Posterior vena cava (tissue), 2 donors: ENCODE results near the gene LDB2. TPM values are rescaled to one million over a fixed set of nuclear protein-coding genes. Genes with fewer than 3 reads are reported as not detected.

ENCODE experiments used
- DNase-seq: peaks from one replicate; pipeline ENCODE4 v3.0.0-alpha.2; 2020; ENCODE audit warnings: low spot score
- intact Hi-C, 2 donors: fragments of 100-400 bp; cut with DNase I; formaldehyde crosslinking; loops; one replicate each; pipeline versions ENCODE4 v1.14.1 to v1.14.2; 2022 to 2023
- total RNA-seq, 2 donors: library from RNA; stranded (reverse); fragmentation: NEBNext Ultra II Directional; extraction: Animal tissue kit (Norgen Biotek cat#: 25700); gene quantifications; one replicate each; pipeline ENCODE4 v1.2.1, GENCODE V29; 2021
- donor health status: DM: yes; HTN: yes; CAD: no.
- donor health status: DM: yes; HTN: yes; CAD: no.

Gene LDB2
- total RNA-seq, 2 donors from 2014 or later = 50.5 to 52.3 TPM

GRCh38 chr4:16676230-16676770 lies 222.1 kb downstream of the LDB2 start:
- DNase-seq = no peak
- intact Hi-C loops = no loop called here

GRCh38 chr4:16674082-16674481 lies 224.4 kb downstream of the LDB2 start:
- intact Hi-C loops = no loop called here
- no peak for DNase-seq

- DNase-seq = no peak
- intact Hi-C loops = no loop called here
These were observed 226.0 kb downstream of the LDB2 start for GRCh38 chr4:16672421-16672820.

- DNase-seq = no peak
These were observed 226.7 kb downstream of the LDB2 start for GRCh38 chr4:16671741-16672140.

GRCh38 chr4:16670727-16671126 lies 227.7 kb downstream of the LDB2 start:
- intact Hi-C loops = no loop called here
- DNase-seq = no peak

More at GRCh38 chr4:16671741-16672140, 226.7 kb downstream of the LDB2 start:
- intact Hi-C loops = no loop called here

GRCh38 chr4:16669036-16669435 lies 229.4 kb downstream of the LDB2 start:
- intact Hi-C loops = no loop called here
- DNase-seq = no peak

GRCh38 chr4:16668488-16668887 lies 230.0 kb downstream of the LDB2 start:
- intact Hi-C loops = no loop called here
- no peak for DNase-seq

- no peak for DNase-seq
- intact Hi-C loops = no loop called here
These were observed 231.0 kb downstream of the LDB2 start for GRCh38 chr4:16667464-16667863.

GRCh38 chr4:16665942-16666551 lies 232.4 kb downstream of the LDB2 start:
- intact Hi-C loops = no loop called here
- DNase-seq = no peak

- intact Hi-C loops = no loop called here
These were observed 234.7 kb downstream of the LDB2 start for GRCh38 chr4:16663732-16664131.

GRCh38 chr4:16663307-16663706 lies 235.1 kb downstream of the LDB2 start:
- DNase-seq = no peak
- intact Hi-C loops = no loop called here

More at GRCh38 chr4:16663732-16664131, 234.7 kb downstream of the LDB2 start:
- DNase-seq = no peak

GRCh38 chr4:16661813-16662212 lies 236.6 kb downstream of the LDB2 start:
- intact Hi-C loops = no loop called here
- no peak for DNase-seq

- intact Hi-C loops = no loop called here
- no peak for DNase-seq
These were observed 237.8 kb downstream of the LDB2 start for GRCh38 chr4:16660656-16661055.

GRCh38 chr4:16659694-16660093 lies 238.8 kb downstream of the LDB2 start:
- intact Hi-C loops = no loop called here
- DNase-seq = no peak

- DNase-seq = no peak
- intact Hi-C loops = no loop called here
These were observed 239.4 kb downstream of the LDB2 start for GRCh38 chr4:16659079-16659478.

GRCh38 chr4:16658183-16658582 lies 240.3 kb downstream of the LDB2 start:
- no peak for DNase-seq
- intact Hi-C loops = no loop called here

GRCh38 chr4:16655111-16655510 lies 243.3 kb downstream of the LDB2 start:
- no peak for DNase-seq
- intact Hi-C loops = no loop called here

GRCh38 chr4:16652732-16653305 lies 245.6 kb downstream of the LDB2 start:
- intact Hi-C loops = no loop called here

GRCh38 chr4:16646459-16646858 lies 252.0 kb downstream of the LDB2 start:
- intact Hi-C loops = no loop called here
- no peak for DNase-seq

More at GRCh38 chr4:16652732-16653305, 245.6 kb downstream of the LDB2 start:
- DNase-seq = no peak

- no peak for DNase-seq
- intact Hi-C loops = no loop called here
These were observed 254.6 kb downstream of the LDB2 start for GRCh38 chr4:16643893-16644292.

GRCh38 chr4:16642897-16643296 lies 255.5 kb downstream of the LDB2 start:
- intact Hi-C loops = no loop called here
- no peak for DNase-seq
